Brain microvascular endothelial cell (primary cell): Measurements from ENCODE around the gene KRTAP5-10.
"Not testable (repeated sequence)": the region's sequence is repeated elsewhere in the genome, so short reads cannot be mapped to it uniquely, and the experiment has no call there.

ENCODE experiments used
- DNase-seq: peaks from one replicate; pipeline ENCODE4 v3.0.0-alpha.2; 2020
- H3K27ac ChIP-seq: fragments of 250-450 bp; sonication (Bioruptor Pico); 2 replicates; pipeline ENCODE4 v1.5.1; 2020; ENCODE audit warnings: mild to moderate bottlenecking, moderate library complexity
- H3K27me3 ChIP-seq: fragments of 250-450 bp; sonication (Bioruptor Pico); replicated peaks from 2 replicates; pipeline ENCODE4 v1.5.1; 2020; ENCODE audit warnings: mild to moderate bottlenecking
- H3K36me3 ChIP-seq: fragments of 250-450 bp; sonication (Bioruptor Pico); replicated peaks from 2 replicates; pipeline ENCODE4 v1.5.1; 2020; ENCODE audit warnings: mild to moderate bottlenecking
- H3K4me3 ChIP-seq: 2 replicates; pipeline ENCODE4 v1.5.1; 2011; ENCODE audit warnings: low read depth, mild to moderate bottlenecking, control low read depth, low read length, moderate library complexity
- in situ Hi-C: cut with HindIII; loops from 2 replicates; pipeline ENCODE4 v1.10.0; 2017; ENCODE audit warnings: low sequenced_read_pairs, low pct_ligation_motif_present
- TF ChIP-seq, protein P1 (sequence below): IDR thresholded peaks from 2 replicates; pipeline ENCODE4 v1.5.1; 2011; ENCODE audit warnings: low read depth, mild to moderate bottlenecking, moderate library complexity, low read length, control low read depth, inconsistent platforms; ENCODE audit errors: missing control alignments

KRTAP5-10 gene

DNA sequence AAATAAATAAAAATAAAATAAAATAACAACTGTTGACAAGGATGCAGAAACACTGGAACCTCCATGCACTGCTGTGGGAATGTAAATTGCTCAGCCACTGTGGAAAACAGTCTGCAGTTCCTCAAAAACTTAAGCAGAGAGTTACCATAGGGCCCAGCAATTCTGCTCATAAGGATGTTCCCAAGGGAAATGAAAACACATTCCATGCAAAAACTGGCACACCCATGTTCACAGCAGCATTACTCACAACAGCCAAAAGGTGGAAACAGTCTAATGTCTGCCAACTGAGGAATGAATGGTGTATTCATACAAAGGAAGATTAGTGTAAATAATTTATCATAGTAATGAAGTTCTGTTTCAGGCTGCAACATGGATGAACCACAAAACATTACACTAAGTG is 3.2 kb upstream of the KRTAP5-10 start:
- no peak overlapping the region for H3K27ac ChIP-seq
- H3K27me3 ChIP-seq, result no peaks in the 10 kb centered on the region
- no peak for DNase-seq
- in situ Hi-C loops, result no loop called here
- TF ChIP-seq, protein P1, sequence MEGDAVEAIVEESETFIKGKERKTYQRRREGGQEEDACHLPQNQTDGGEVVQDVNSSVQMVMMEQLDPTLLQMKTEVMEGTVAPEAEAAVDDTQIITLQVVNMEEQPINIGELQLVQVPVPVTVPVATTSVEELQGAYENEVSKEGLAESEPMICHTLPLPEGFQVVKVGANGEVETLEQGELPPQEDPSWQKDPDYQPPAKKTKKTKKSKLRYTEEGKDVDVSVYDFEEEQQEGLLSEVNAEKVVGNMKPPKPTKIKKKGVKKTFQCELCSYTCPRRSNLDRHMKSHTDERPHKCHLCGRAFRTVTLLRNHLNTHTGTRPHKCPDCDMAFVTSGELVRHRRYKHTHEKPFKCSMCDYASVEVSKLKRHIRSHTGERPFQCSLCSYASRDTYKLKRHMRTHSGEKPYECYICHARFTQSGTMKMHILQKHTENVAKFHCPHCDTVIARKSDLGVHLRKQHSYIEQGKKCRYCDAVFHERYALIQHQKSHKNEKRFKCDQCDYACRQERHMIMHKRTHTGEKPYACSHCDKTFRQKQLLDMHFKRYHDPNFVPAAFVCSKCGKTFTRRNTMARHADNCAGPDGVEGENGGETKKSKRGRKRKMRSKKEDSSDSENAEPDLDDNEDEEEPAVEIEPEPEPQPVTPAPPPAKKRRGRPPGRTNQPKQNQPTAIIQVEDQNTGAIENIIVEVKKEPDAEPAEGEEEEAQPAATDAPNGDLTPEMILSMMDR, result no peak
- H3K36me3 ChIP-seq, result no peaks in the 10 kb centered on the region
- no peak overlapping the region for H3K4me3 ChIP-seq

DNA sequence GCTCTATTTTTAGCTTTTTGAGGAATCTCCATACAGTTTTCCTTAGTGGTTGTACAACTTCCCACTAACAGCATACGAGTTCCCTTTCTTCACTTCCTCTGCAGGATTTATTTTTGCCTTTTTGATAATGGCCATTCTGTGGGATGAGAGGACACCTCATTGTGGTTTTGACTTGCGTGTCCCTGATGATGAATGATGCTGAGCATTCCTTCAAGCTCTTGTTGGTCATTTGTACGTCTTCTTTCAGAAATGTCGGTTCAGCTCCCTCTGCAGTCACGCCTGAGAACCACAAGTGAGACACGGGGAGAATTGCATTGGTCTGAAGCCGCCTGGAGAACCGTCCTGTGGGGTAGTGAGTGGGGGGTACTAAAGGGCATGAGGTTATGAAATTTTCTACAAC is 2.0 kb upstream of the KRTAP5-10 start:
- no peak overlapping the region for H3K27ac ChIP-seq
- H3K36me3 ChIP-seq, result no peaks in the 10 kb centered on the region
- TF ChIP-seq, protein P1, result peak; percentile 64
- in situ Hi-C loops, result no loop called here
- no peak overlapping the region for H3K4me3 ChIP-seq
- no peaks in the 10 kb centered on the region for H3K27me3 ChIP-seq
- peak; percentile 72 for DNase-seq

DNA sequence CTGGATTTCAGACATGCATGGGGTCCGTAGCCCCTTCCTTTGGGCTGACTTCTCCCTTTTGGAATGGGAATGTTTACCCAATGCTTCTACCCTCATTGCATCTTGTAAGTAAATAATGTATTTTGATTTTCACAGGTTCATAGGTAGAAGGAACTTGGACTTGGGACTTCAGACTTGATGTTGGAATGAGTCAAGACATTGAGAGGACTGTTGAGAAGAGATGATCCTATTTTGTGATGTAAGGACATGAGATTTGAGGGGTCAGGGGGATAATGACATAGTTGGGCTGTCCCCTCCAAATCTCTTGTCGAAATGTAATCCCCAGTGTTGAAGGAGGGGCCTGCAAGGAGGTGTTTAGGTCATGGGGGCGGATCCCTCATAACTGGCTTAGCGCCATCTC is 933 bp upstream of the KRTAP5-10 start:
- in situ Hi-C loops, result no loop called here
- DNase-seq, result no peak
- Histone ChIP-seq H3K36me3 (no peaks in the 10 kb centered on the region), H3K4me3 (no peak overlapping the region), H3K27ac (no peak overlapping the region), H3K27me3 (no peaks in the 10 kb centered on the region)
- TF ChIP-seq, protein P1, result no peak

DNA sequence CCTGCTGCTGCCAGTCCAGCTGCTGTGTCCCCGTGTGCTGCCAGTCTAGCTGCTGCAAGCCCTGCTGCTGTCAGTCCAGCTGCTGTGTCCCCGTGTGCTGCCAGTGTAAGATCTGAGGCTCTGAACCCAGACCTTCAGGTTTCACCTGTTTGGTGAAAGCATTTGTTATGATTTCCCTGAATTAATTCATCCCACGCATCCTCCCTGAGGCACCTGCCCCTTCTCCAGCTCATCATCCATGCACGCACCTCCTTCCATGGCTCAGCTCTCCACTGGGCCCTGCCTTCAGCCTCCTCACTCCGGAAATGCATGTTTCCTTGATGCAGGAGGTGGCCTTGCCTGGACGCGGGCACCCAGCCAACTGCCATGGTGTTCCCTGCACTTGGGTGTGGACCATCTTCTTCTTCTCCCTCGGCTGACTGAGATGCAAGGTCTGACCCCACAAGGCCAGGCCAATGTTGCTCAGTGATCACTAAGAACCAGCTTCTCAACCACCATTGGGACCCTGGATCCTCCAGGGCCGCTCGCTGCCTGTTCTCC is 788 bp downstream of the KRTAP5-10 start:
- Histone ChIP-seq H3K27ac (no peak overlapping the region), H3K27me3 (no peaks in the 10 kb centered on the region), H3K36me3 (no peaks in the 10 kb centered on the region), H3K4me3 (no peak overlapping the region)
- DNase-seq, result no peak
- TF ChIP-seq, protein P1, result no peak
- in situ Hi-C loops, result no loop called here

DNA sequence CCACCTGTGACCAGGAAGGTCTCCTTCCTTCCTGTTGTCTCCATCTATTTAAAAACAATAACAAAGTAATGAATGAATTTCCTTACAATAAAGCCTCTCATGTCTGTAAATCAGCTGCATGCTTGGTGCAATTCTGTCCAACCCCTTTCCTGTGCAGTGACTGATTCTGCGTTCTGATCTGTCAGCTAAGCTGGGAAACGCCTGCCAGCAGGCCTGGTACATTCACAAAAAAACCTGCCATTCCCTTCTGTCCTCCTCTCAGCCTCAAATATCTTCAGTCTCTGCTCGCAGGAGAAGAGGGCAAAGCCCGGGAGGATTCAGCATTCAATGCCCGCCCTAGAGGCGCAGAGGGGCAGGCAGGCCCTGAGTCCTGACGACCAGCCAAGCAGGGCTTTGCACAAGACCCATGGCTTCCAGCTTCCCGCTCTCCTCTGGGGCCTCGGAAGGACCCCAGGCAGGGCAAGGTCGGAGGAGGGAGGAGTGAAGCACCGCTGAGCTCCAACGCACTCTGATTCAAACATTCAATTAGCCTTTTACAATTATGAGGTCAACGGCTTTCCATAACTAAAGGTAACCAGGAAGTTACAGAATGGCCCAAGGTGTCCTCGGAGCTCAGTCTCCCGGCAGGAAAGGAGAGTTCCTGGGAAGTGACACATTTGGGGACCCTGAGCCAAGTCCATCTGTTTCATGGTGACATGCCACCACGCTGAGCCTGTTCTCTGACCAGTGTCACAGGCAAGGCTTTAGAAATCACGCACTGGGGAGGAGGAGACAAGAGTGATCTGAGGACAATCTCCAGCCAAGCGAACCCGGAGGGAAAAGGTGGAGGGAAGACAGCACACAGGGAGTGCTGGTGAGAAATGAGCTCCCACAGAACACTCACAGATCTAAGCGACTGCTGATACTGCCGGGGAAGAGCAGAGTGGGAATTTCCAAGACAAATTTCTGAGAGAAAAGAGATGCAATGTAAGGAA is 1.6 kb downstream of the KRTAP5-10 start:
- DNase-seq, H3K36me3 ChIP-seq, H3K4me3 ChIP-seq, H3K27me3 ChIP-seq, in situ Hi-C loops, H3K27ac ChIP-seq: not testable (repeated sequence)

DNA sequence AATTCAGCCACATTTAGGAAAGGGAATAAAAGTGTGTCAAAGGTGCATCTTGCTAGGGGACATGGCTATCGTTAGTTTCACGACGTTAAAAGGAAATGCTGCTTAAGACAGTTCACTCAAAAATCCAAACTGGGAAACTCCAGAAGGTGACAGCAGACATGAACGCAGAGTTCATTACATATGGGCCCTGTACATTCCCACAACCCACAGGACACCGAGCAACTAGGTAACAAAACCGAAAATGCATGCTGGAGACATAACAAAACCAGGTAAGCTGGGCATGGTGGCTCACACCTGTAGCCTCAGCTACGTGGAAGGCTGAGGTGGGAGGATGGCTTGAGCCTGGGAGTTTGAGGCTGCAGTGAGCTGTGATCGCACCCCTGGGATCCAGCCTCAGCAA is 2.3 kb downstream of the KRTAP5-10 start:
- H3K27ac ChIP-seq, in situ Hi-C loops, H3K27me3 ChIP-seq, DNase-seq, H3K4me3 ChIP-seq, H3K36me3 ChIP-seq: not testable (repeated sequence)
